GM13976 (cell line): ENCODE data around the gene LENG9.

Experiments
- DNase-seq: peaks from one replicate; pipeline ENCODE4 v3.0.0; 2012; ENCODE audit warnings: low spot score
- CTCF ChIP-seq: IDR thresholded peaks from 2 replicates; pipeline ENCODE4 v1.5.1; 2012; ENCODE audit warnings: borderline replicate concordance, mild to moderate bottlenecking; ENCODE audit not compliant: insufficient read depth; ENCODE audit errors: extremely low read depth, missing control alignments, control extremely low read depth
- in situ Hi-C: fragments of 300-500 bp; cut with MboI; formaldehyde crosslinking; loops from one replicate; pipeline ENCODE4 v1.12.0; 2022; ENCODE audit warnings: low sequenced_read_pairs, mixed read lengths, inconsistent platforms; ENCODE audit not compliant: unreplicated experiment

LENG9 gene

GRCh38 chr19:54414156-54414555 lies 49.4 kb downstream of the LENG9 start:
- no peak for TF ChIP-seq CTCF
- no peak for DNase-seq
- in situ Hi-C loops = no loop called here

GRCh38 chr19:54412877-54413276 lies 50.7 kb downstream of the LENG9 start:
- no peak for DNase-seq
- no peak for TF ChIP-seq CTCF
- in situ Hi-C loops = no loop called here
